LNCaP clone FGC (cell line): ENCODE measurements around the gene SELENOI.
"Not testable (repeated sequence)": the region's sequence is repeated elsewhere in the genome, so short reads cannot be mapped to it uniquely, and the experiment has no call there.

Experiments
- DNase-seq: peaks from one replicate; pipeline ENCODE4 v3.0.0-alpha.2; 2011; ENCODE audit warnings: low read depth
- H3K4me3 ChIP-seq: 2 replicates; pipeline ENCODE4 v1.5.1; 2011; ENCODE audit warnings: mild to moderate bottlenecking, low read depth, low read length, control low read depth
- TF ChIP-seq, protein P1 (sequence below): IDR thresholded peaks from 2 replicates; pipeline ENCODE4 v1.5.1; 2012; ENCODE audit warnings: mild to moderate bottlenecking; ENCODE audit not compliant: control insufficient read depth, insufficient read depth; ENCODE audit errors: extremely low read depth

The SELENOI gene

DNA sequence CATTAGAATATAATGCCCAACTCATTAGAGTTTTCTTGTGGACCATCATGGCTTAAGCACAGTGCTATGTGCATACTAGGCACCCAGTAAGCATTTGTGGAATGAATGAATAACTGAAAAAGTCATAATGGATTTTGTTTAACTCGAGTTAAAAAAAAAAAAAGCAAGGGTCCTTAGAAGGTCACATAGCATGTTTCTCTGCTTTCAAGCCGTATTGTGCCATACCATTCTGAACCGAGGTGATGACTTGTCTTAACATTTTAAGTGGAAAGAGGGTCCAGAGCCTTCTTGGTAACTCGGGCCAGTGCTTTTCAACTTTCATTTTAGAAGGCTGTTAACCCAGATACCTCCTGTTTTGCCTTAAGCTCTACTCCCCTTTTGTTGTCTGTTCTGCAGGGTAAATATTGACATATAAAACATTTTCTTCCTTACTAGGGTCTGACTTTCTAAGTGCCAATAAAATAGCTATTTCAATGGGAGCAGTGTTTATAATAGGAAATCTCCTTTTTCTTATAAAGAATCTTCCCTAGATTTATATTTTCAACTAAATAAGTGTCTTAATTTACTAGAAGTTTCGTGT, 1.4 kb downstream of the SELENOI start:
- H3K4me3 ChIP-seq = peak overlapping the region; percentile 79
- no peak for DNase-seq
- TF ChIP-seq, protein P1, sequence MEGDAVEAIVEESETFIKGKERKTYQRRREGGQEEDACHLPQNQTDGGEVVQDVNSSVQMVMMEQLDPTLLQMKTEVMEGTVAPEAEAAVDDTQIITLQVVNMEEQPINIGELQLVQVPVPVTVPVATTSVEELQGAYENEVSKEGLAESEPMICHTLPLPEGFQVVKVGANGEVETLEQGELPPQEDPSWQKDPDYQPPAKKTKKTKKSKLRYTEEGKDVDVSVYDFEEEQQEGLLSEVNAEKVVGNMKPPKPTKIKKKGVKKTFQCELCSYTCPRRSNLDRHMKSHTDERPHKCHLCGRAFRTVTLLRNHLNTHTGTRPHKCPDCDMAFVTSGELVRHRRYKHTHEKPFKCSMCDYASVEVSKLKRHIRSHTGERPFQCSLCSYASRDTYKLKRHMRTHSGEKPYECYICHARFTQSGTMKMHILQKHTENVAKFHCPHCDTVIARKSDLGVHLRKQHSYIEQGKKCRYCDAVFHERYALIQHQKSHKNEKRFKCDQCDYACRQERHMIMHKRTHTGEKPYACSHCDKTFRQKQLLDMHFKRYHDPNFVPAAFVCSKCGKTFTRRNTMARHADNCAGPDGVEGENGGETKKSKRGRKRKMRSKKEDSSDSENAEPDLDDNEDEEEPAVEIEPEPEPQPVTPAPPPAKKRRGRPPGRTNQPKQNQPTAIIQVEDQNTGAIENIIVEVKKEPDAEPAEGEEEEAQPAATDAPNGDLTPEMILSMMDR = no peak

DNA sequence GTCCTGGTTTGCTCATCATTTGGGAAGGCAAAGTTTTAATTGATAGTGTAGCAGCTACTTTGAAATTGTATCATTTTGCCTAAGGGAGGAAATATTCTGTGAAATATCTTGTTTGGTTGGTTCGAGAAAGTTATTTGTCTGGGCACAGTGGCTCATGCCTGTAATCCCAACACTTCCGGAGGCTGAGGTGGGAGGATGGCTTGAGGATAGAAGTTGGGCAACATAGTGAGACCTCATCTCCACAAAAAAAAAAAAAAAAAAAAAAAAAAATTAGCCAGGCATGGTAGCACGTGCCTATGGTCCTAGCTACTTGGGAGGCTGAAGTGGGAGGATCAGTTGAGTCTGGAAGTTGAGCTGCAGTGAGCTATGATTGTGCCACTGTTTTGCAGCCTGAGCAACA, 3.7 kb downstream of the SELENOI start:
- TF ChIP-seq, protein P1 = no peak
- no peak overlapping the region for H3K4me3 ChIP-seq
- DNase-seq = no peak

DNA sequence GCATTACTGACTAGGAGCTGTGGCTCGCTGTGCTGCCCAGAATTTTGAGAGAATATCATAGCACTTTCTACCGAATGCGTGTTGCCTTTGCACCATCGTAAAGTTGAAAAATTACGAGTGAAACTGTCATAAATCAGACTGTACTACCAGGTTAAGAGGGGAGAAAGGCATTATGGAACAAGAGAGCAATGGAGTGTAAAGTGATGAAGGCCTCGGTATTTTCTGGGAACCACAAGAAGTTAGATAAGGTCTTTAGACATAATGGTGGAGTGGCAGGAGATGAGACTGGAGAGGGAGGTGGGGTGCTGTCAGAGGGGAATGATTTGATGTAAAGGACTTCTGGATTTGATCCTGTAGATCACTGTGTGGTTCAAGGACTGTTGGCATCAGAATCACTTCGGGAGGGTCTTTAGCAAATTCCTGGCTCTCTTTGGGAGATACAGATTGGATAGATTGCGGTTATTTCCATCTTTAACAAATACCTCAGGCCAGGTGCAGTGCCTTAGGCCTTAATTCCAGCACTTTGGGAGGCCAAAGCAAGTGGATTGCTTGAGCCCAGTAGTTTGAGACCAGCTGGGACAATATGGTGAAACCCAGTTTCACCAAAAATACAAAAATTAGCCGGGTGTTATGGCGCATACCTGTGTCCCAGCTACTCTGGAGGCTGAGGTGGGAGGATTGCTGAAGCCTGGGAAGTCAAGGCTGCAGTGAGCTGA, 5.6 kb downstream of the SELENOI start:
- TF ChIP-seq, protein P1 = no peak
- DNase-seq = no peak
- no peak overlapping the region for H3K4me3 ChIP-seq

DNA sequence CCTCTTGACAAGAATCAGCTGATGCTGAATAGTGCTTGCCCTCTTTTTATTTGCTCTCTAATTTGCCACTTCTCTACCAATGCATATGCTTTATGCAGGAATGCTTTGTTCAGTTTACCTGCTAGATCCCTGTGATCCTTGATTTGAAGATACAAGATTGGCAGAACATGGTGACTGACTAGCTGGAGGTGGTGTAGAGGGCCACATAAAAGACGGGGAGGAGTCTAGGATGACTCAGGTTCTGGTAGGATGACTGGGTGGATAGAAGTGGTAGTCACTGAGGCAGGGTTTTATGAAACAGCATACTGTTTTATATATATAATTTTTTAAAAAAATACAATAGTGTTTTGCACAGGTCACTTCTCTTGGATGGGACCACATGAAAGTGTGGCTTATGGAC, 6.9 kb downstream of the SELENOI start:
- no peak for DNase-seq
- no peak overlapping the region for H3K4me3 ChIP-seq
- TF ChIP-seq, protein P1 = no peak

DNA sequence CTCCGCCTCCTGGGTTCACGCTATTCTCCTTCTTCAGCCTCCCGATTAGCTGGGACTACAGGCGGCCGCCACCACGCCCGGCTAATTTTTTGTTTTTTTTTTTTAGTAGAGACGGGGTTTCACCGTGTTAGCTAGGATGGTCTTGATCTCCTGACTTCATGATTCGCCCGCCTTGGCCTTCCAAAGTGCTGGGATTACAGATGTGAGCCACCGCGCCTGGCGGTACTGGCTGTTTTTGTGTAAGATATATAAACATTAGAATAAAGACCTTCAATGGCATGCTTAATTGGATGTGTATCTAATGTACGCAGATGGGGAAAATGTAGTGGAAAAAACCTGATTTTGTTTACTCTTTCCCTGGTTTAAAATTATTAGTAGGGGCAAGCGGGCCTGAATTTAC, 8.5 kb downstream of the SELENOI start:
- DNase-seq, H3K4me3 ChIP-seq: not testable (repeated sequence)

DNA sequence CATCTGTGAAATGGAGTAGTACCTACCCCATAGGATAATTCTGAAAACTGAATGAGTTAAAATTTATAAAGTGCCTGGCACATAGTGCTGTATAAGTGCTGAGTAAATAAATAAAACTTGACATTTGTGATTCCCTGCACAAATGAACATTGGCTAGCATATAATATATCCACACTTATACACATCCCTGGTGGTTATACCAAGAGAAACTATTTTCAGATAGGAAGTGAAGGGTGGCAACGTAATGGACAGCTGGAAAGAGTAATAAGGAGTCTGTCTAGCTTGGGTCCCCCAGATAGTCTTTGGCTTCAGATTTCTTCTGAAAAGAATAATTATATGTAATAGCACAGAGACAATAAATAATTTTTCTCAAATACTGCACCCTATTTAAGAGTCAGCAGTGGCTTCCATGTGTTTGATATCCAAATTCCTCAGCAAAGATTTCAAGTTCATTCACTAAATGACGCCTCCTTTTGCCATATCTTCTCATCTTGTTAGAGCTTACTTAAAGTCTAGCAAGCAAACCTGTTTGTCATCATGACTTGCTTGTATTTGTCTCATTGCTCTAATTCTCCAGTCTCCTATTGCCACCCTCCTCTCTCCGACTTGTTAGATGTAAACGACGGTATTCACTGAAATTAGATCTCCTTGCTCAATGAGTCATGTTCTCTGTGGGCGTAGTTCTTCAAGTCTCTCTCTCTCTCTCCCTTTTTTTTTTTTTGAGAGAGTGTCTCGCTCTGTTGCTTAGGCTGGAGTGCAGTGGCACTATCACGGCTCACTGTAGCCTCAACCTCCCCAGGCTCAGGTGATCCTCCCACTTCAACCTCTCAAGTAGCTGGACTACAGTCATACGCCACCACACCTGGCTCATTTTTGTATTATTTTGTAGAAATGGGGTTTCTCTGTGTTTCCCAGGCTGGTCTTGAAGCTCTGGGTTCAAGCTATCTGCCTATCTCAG, 9.4 kb downstream of the SELENOI start:
- DNase-seq = no peak
- TF ChIP-seq, protein P1 = no peak
- no peak overlapping the region for H3K4me3 ChIP-seq

DNA sequence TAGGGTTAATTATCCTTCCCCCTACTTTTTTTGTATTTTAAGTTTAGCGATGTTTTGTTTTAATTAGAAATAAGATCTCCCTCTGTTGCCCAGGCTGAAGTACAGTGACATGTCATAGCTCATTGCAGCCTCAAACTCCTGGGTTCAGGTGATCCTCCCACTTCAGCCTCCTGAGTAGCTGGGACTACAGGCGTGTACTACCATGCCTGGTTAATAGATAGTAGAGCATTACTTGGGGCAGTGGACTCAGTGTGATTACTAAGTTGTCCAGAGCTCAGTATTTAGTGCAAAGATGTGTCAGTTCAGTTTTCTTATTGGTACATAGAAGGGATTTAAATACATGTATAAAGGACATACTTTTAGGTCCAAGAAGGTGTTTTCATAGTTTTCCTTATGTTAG, 10.2 kb downstream of the SELENOI start:
- TF ChIP-seq, protein P1 = no peak
- no peak overlapping the region for H3K4me3 ChIP-seq
- no peak for DNase-seq
